ELR (cell line): ENCODE data around the gene MYH11.

Experiments used
- DNase-seq: peaks from one replicate; pipeline ENCODE4 v3.0.0-alpha.2; 2015; ENCODE audit warnings: low read depth

MYH11 gene

GRCh38 chr16:15856901-15857698 is at the start of gene MYH11:
MYH11 (minus strand) TSS chr16:15857028; CDS start chr16:15838252, 18,776 bp downstream.
- no peak for DNase-seq

GRCh38 chr16:15906439-15906838 is 49.6 kb upstream of the MYH11 start:
- no peak for DNase-seq

- no peak for DNase-seq
These were observed 47.1 kb upstream of the MYH11 start for GRCh38 chr16:15903960-15904359.

- DNase-seq: no peak
These were observed 44.2 kb upstream of the MYH11 start for GRCh38 chr16:15900901-15901500.

GRCh38 chr16:15900357-15900756 is 43.5 kb upstream of the MYH11 start:
- no peak for DNase-seq

- DNase-seq: peak; percentile 94
These were observed 42.8 kb upstream of the MYH11 start for GRCh38 chr16:15899538-15900100.

GRCh38 chr16:15898654-15899053 is 41.8 kb upstream of the MYH11 start:
- DNase-seq: no peak

GRCh38 chr16:15897834-15898254 is 41.0 kb upstream of the MYH11 start:
- DNase-seq: peak; percentile 60

- DNase-seq: no peak
These were observed 40.4 kb upstream of the MYH11 start for GRCh38 chr16:15897121-15897780.

- no peak for DNase-seq
These were observed 37.9 kb upstream of the MYH11 start for GRCh38 chr16:15894571-15895374.

- no peak for DNase-seq
These were observed 34.7 kb upstream of the MYH11 start for GRCh38 chr16:15891508-15891907.

GRCh38 chr16:15888072-15888976 is 31.5 kb upstream of the MYH11 start, which contains the start of gene CEP20:
CEP20 (minus strand) TSS chr16:15888603; CDS start chr16:15888585, 18 bp downstream.
- peak; percentile 99 for DNase-seq

GRCh38 chr16:15887283-15887682 is 30.5 kb upstream of the MYH11 start:
- DNase-seq: no peak

GRCh38 chr16:15886078-15886477 is 29.2 kb upstream of the MYH11 start:
- no peak for DNase-seq

- no peak for DNase-seq
These were observed 28.8 kb upstream of the MYH11 start for GRCh38 chr16:15885560-15886001.

GRCh38 chr16:15882563-15882962 is 25.7 kb upstream of the MYH11 start:
- no peak for DNase-seq

GRCh38 chr16:15881794-15882379 is 25.1 kb upstream of the MYH11 start:
- no peak for DNase-seq

GRCh38 chr16:15880434-15881308 is 23.8 kb upstream of the MYH11 start:
- DNase-seq: no peak

- DNase-seq: peak; percentile 84
These were observed 22.5 kb upstream of the MYH11 start for GRCh38 chr16:15879255-15879811.
